Measurements from ENCODE around the gene DNAJC7. TPM values are rescaled to one million over a fixed set of nuclear protein-coding genes. Genes with fewer than 3 reads are reported as not detected.

DNAJC7 gene
- total RNA-seq, 1 experiment from 2014 or later = 123 TPM

DNA sequence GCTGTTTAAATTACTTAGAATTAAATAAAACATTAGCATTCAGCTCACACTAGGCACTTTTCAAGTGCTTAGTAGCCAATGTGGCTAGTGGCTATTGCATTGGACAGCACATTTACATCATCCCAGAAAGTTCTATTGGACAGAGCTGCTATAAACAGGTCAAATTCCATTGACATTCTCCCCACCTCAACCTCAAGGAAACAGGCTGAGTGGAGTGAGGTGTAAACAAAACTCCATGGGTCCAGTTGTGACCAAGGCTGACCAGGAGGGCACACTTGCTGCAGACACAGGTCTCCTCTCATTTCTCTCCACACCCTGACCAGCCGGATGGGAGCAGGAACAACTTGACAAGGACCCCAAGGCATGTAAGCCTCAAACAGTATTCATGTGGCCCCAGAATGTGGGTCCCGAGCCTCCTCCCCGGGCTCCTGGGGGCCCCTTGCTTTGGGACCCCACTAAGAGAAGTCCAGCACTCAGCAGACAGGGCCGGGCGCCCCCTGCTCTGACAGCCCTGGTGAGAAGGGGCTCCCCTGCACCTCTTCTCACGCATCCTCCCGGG lies 32.7 kb upstream of the DNAJC7 start:
- no peak for DNase-seq
- no peaks in the 10 kb centered on the region for H3K36me3 ChIP-seq
- peak overlapping the region; percentile 43 for H3K4me3 ChIP-seq
- H3K27me3 ChIP-seq = peaks cover 15% of the 10 kb centered on the region
- H3K9me3 ChIP-seq = no peaks in the 10 kb centered on the region

DNA sequence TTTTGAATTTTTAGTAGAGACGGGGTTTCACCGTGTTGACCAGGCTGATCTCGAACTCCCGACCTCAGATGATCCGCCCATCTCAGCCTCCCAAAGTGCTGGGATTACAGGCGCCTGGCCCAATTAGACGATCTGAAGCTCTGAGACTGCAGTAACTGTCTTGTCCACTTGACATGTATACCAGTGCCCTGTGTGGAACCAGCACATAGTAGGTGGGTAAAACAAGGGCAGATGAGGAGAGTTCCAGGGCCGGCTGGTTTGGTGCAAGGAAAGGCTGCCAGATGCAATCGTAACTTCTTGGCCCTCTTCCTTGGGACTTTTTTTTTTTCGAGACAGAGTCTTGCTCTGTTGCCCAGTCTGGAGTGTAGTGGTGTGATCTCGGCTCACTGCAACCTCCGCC lies 30.1 kb upstream of the DNAJC7 start:
- H3K27me3 ChIP-seq = peaks cover 9% of the 10 kb centered on the region
- no peaks in the 10 kb centered on the region for H3K9me3 ChIP-seq
- H3K36me3 ChIP-seq = no peaks in the 10 kb centered on the region
- no peak overlapping the region for H3K4me3 ChIP-seq
- no peak for DNase-seq

DNA sequence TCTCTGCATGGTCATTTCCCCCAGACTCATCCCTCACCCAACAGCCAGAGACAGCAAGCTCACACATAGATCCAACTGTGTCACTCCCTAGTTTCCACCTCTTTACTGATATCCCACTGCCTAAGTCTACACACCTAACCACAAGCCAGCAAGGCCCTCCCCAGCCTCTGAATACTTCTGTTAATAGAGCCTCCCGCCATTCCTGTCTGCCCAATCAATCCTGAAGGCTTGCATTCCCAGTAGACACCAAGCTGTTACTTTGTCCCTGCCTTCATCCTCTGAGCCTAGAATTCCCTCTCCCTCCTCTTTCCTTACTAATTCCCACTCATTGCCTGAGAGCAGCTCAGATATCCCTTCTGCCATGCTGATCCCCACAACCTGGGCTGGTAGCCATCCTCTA lies 28.5 kb upstream of the DNAJC7 start:
- H3K36me3 ChIP-seq = no peaks in the 10 kb centered on the region
- H3K27me3 ChIP-seq = peaks cover 9% of the 10 kb centered on the region
- no peak overlapping the region for H3K4me3 ChIP-seq
- no peak for DNase-seq
- no peaks in the 10 kb centered on the region for H3K9me3 ChIP-seq

DNA sequence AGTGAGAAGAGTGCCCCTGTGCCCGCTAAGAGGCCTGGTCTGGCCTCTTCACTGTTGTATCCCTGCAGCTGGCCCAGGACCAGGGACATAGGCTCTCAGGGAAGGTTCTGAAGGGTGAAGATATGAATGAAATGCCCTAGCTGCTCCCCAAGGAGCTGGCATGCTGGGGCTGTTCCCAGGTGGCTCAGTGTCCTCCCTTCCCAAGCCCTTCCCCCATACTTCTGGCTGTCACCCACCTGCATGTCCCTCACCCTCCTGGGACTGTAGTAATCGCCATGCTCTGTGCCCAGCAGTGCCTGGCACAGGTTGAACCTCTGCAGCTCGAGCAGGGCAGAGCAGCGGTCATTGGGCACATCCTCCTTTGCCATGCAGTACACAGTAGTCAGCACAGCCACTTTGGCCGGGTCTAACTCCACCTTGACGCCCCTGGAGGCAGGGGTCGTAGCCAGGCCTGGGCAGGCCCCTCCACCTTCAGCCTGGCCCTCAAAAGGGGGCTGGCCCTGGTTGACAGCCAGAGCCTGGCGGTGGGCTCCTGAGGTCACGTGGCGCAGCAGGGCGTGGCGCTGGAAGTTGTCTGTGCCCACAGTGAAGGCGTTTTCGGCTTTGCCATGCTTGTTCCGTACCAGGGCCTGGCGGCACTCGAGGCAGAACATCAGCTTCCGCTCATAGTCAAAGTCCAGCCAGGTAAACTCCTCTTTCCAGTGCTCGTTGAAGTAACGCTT lies 25.5 kb upstream of the DNAJC7 start:
- H3K4me3 ChIP-seq = no peak overlapping the region
- H3K9me3 ChIP-seq = no peaks in the 10 kb centered on the region
- no peaks in the 10 kb centered on the region for H3K36me3 ChIP-seq
- no peaks in the 10 kb centered on the region for H3K27me3 ChIP-seq
- no peak for DNase-seq

DNA sequence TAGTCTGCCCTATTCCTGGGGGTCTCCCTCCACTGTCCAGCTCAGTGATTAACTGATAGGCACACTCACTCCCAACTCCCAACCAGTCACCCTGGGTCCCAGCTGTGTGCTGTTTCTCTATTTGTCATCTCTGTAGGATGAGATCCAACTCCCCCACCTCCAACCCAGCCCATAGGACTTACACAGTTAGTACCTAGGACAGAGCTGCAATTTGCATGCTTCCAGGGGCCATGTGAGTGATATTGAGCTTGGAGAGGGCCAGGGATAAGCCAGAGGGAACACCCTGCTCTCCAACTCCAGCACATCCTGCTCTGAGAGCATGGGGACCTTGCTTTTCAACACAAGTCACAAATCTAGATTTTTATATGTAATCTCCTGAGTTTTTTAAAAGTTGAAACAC lies 24.4 kb upstream of the DNAJC7 start:
- Histone ChIP-seq H3K36me3 (no peaks in the 10 kb centered on the region), H3K27me3 (no peaks in the 10 kb centered on the region), H3K9me3 (no peaks in the 10 kb centered on the region), H3K4me3 (no peak overlapping the region)
- DNase-seq = no peak

DNA sequence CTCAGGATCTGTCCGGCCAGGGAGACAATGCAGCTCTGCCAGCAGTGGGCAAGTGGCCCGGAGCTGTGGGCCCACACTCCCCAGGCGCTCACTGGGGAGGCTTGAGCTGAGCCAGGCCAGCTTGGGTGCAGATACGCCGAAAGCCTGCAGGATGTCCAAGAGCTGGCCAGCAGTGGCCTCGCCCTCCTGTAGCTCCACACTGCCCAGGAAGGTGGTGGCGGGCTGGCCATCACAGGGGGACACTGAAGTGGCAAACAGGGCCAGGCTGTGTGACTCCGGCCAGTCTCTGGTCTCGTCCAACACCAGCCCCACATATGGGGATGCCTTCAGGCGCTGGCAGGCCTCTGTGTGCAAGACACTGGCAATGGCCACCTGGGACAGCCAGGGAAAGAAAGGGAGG lies 23.6 kb upstream of the DNAJC7 start:
- no peaks in the 10 kb centered on the region for H3K36me3 ChIP-seq
- no peaks in the 10 kb centered on the region for H3K27me3 ChIP-seq
- H3K4me3 ChIP-seq = no peak overlapping the region
- DNase-seq = no peak
- no peaks in the 10 kb centered on the region for H3K9me3 ChIP-seq

DNA sequence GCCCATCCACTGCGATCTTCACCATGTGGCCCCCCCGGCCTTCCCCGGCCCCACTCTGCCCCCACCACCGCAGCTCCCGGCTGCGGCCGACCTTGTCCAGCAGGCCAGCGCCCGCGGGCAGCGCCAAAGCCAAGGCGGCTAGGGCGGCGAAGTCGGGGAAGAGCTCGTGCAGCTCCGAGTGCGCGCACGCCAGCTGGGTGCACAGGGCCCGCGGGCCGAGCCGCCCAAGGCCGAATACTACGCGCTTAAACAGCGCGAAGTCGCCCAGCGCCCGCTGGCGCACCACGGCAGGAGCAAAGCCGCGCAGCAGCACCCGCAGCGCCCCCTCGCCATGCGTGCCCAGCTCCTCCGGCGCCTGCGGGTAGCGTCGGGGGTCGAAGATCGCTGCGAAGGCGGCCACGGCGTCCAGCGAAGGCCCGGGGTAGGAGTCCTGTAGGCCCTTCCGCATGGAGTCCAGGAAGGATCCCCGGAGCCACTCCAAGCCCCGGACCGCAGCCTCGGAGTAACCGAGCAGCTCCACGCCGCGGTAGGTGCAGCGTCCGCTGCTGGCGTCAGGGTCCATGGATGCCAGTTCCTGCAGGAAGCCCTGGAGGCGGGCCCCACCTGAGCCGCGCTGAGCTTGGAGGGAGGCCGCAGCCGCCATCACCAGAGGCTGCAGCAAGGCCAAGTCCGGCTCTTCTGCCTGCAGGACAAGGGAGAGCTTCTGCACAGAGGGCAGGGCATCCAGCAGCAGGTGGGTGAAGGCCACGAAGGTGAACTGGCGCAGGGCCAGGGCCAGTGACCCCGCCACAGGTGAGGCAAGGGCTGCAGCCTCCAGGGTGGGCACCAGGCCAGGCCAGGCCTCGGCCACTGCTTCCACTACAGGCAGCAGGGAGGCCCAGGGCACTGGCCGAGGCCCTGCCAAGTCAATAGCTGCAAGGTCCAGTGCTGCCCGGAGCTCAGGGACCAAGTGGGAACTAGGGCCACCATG lies 22.8 kb upstream of the DNAJC7 start:
- no peaks in the 10 kb centered on the region for H3K36me3 ChIP-seq
- DNase-seq = no peak
- no peaks in the 10 kb centered on the region for H3K27me3 ChIP-seq

DNA sequence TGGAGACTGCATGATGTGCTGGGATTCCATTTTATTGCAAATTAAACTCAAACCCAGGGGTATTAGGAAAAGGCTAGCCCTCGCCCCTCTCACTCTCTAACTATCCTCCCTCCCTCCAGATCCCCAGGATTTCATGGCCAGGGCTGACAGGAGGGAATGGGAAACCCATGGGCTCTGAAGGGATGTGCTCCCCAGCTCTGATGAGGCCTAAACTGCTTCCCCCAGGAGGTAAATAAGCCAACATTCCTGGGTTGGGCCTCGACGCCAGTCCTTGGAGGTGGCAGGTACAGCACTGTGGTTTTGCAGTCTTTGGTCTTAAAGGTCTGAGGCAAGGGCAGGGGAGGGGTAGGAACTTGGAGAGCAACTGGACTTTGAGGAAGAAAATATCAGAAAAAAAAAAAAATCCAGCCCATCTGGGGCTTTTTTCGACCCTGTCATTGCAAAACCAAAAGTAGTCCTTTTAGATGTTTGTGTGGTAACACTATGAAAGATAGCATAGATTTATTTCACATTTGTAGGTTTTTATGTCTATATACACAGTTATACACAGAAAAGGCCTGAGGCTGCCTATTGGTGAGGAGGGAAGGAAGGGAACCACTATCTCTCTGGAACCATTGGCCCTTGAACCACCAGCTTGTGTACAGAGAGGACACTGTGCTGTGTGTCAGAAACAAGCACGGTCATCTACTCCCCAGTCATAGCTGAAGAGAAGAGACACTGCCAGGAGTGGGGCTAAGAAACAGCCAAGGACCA lies 21.2 kb upstream of the DNAJC7 start:
- Histone ChIP-seq H3K9me3 (no peaks in the 10 kb centered on the region), H3K4me3 (no peak overlapping the region), H3K36me3 (no peaks in the 10 kb centered on the region), H3K27me3 (no peaks in the 10 kb centered on the region)
- DNase-seq = no peak

More for the DNA sequence above, 22.8 kb upstream of the DNAJC7 start:
- Histone ChIP-seq H3K9me3 (no peaks in the 10 kb centered on the region), H3K4me3 (no peak overlapping the region)

DNA sequence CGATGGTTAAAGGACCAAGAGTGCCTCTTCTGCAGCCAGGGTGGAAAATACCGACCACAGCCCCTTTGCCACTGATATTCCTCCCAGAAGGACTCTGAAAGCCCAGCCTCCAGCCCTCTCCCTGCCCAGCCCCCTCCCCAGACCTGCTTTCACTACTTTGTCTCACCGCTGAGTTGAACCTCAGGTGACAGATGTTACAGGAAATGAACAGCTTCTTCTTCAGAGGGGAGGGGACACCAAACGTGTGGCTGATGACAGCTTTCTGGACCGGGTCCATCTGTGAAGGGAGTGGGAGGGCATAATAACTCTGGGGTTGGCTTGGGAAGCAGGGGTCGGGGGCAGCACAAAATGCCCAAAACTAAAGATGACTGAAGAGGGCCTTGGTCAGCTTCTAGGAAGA lies 16.8 kb upstream of the DNAJC7 start:
- no peaks in the 10 kb centered on the region for H3K36me3 ChIP-seq
- no peak overlapping the region for H3K4me3 ChIP-seq
- no peaks in the 10 kb centered on the region for H3K9me3 ChIP-seq
- no peak for DNase-seq
- H3K27me3 ChIP-seq = no peaks in the 10 kb centered on the region

DNA sequence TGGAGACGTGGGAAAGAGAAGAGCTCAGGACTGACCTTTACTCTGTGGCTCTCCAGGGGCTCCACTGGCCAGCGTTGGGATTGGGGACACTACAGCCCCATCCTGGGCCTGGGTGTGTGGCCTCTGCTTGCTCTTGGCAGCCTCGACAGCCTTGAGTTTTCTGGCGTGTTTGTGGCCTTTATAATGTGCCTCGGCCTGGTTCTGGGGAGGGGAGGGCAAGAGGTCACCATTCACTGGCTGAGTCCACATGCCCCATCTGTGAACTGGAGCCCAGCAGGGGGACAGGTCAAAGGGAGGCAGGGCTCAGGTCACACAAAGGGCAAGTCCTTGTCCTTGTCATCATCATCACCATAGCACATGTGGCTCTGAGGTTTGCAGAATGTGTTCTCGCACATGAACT lies 14.3 kb upstream of the DNAJC7 start:
- no peaks in the 10 kb centered on the region for H3K27me3 ChIP-seq

DNA sequence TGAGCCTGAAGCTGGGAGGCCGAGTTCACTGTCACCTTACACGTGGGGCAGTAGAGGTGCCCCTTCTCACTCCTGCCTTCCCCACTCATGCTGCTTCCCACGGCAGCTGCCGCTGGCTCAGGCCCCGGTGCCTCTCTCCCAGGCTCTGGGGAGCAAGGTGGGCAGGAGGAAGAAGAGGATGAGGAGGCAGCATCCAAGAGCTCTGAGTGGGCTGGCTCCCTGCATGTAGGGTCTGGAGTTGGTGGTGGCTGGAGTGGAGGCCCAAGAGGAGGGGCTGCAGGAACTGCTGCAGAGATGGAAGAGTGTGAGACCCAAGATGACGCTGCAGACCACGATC lies 11.5 kb upstream of the DNAJC7 start:
- no peak for DNase-seq
- Histone ChIP-seq H3K36me3 (peaks cover 17% of the 10 kb centered on the region), H3K9me3 (no peaks in the 10 kb centered on the region), H3K4me3 (no peak overlapping the region), H3K27me3 (no peaks in the 10 kb centered on the region)

More for the DNA sequence above, 14.3 kb upstream of the DNAJC7 start:
- DNase-seq = no peak
- H3K36me3 ChIP-seq = no peaks in the 10 kb centered on the region
- H3K9me3 ChIP-seq = no peaks in the 10 kb centered on the region
- no peak overlapping the region for H3K4me3 ChIP-seq

DNA sequence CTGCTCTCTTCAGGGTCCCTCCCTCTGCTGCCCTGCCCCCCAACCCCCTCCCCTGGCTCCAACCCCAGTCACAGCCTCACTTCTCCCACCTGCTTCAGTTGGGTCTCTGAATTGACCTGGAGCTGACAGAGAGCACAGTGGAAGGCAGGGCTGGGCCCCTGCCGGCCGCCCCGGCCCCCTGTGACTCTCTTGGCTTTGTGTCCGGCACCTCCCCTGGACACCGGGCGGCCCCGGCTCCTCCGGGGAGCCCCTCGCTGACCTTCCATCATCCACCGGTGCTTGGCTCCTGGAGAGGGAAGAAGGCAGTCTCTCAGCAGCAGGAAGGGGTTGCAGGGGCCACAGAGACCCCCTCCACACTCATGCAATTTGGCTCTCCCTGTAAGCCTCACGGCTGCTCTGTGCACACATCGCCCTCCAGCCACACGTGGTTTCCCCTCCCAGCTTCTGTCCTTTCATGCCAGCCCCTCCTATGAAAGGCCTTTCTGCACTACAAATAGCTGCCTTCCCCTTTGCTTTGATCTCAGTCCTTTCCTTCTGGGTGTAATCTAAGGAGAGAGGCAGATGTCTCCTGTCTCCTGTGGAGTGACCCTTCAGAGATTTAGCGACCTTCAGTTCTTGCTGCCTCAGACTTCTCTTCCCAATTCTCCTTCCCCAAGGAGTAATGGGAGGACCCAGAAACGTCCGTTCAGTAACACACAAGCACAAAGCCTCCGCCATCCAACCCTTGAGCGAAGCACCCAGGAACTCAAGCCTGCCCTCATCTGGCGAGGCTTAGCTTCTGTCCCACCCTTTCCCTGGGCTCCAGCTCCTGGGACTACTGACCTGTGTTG lies 10.9 kb upstream of the DNAJC7 start:
- no peaks in the 10 kb centered on the region for H3K27me3 ChIP-seq
- no peaks in the 10 kb centered on the region for H3K9me3 ChIP-seq
- no peak overlapping the region for H3K4me3 ChIP-seq
- H3K36me3 ChIP-seq = peaks cover 23% of the 10 kb centered on the region
- DNase-seq = no peak

DNA sequence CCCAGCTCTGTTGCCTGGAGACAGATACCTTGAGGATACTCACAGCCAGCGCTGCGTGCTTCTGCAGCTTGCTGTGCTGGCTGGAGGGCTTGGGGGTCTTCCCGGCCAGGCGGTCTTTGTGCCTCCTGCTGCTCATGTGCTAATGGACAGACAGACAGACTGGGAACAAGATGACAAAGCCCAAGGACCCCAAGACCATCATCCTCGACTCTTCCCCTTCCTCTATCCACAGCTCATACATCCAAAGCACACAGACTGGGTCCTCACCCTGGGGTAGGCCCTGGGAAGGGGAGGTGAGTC lies 10.3 kb upstream of the DNAJC7 start:
- no peak for DNase-seq
- Histone ChIP-seq H3K27me3 (no peaks in the 10 kb centered on the region), H3K4me3 (no peak overlapping the region), H3K36me3 (peaks cover 30% of the 10 kb centered on the region), H3K9me3 (no peaks in the 10 kb centered on the region)

DNA sequence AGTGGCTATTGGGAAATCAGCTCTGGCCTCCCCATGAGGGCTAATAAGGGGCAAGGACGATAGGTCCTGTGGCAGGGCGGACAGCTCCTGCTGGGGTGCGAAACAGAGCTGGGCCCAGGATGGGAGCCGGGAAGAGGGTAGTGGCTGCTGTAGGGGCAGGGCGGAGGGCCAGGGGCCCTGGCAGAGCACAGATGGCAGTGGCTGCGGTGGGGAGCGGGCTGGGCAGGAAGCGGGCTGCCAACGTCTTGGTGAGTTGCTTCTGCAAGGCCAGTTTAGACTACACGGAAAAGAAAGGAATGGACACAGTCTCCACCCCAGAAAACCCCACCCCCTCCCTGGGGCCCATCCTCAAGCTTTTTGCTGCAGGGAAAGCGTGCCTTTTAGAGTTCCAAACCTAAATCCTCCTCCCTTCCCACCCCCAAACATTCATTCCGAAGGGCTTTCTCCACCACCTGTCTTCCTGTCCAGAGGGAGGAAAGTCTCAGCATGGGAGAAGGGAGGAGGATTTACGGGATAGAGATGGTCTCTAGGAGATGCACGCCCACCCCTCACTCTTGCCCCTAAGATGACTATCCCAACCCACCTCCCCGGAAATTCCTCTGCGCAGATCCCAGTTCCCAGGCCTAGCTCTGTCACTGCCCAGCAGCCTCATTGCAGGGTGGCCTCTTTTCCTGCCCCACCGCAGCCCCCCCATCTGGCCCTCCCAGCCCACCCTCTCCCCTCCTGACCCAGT lies 9.8 kb upstream of the DNAJC7 start:
- H3K9me3 ChIP-seq = no peaks in the 10 kb centered on the region
- peaks cover 35% of the 10 kb centered on the region for H3K36me3 ChIP-seq
- H3K27me3 ChIP-seq = no peaks in the 10 kb centered on the region
- H3K4me3 ChIP-seq = no peak overlapping the region
- DNase-seq = no peak

DNA sequence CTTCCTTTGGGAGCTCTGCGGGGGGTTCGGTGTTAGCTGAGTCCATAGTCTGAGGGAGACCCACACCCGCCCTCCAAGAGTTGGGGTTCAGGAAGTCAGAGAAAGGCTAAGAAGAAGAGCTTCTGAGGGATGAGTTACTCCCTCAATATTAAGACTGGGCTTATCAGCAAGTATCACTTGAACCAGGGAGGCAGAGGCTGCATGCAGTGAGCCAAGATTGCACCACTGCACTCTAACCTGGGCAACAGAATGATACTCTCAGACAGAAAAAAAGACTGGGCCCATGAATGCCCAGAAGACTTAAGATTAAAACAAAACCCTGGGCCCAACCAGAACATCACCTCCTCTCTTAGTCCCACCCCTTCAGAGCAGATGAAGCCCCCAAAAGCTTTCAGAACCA lies 8.7 kb upstream of the DNAJC7 start:
- H3K27me3 ChIP-seq = no peaks in the 10 kb centered on the region
- H3K9me3 ChIP-seq = no peaks in the 10 kb centered on the region
- no peak overlapping the region for H3K4me3 ChIP-seq
- H3K36me3 ChIP-seq = peaks cover 43% of the 10 kb centered on the region
- DNase-seq = no peak

DNA sequence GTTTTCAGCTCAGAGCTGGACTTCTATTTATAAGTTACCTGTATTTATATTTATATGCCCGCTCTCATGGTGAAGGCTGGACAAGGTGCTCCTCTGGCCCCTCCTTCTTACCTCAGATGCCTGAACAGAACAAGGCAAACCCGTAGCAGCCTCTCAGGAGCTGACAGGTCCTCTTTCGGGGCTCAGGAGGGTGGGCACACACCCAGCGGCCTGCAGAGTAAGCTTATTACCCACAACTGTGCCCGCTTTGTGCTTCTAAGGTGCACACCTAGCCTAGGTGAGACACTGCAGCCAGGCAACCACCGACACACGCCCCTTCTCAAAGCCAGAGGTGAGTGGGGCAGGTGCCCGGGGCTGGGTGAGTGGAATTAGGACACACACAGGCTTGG lies 7.9 kb upstream of the DNAJC7 start:
- DNase-seq = no peak
- Histone ChIP-seq H3K4me3 (no peak overlapping the region), H3K36me3 (peaks cover 43% of the 10 kb centered on the region), H3K27me3 (no peaks in the 10 kb centered on the region), H3K9me3 (no peaks in the 10 kb centered on the region)

Data from MG63 (cell line).